WTC11 (cell line): ENCODE results near the gene CHFR. TPM values are rescaled to one million over a fixed set of nuclear protein-coding genes. Genes with fewer than 3 reads are reported as not detected.

Source experiments
- total RNA-seq: library from RNA; stranded (reverse); gene quantifications from 3 replicates; pipeline ENCODE4 v1.2.3, GENCODE V29; 2021

CHFR gene
- total RNA-seq, 1 experiment from 2014 or later: 58.7 TPM

Other genes starting within 250 kb of the CHFR start
- 120 to 144 TPM (median 126 TPM) in 3 replicates for gene POLE, start 200.3 kb downstream of the CHFR start, total RNA-seq
- gene PXMP2, start 200.0 kb downstream of the CHFR start, total RNA-seq: 12.0 to 13.2 TPM (median 12.6 TPM) in 3 replicates
- 76.8 to 89.7 TPM (median 81.0 TPM) in 3 replicates for gene PGAM5, start 176.8 kb downstream of the CHFR start, total RNA-seq
- 50.3 to 63.8 TPM (median 50.6 TPM) in 3 replicates for gene ANKLE2, start 125.8 kb downstream of the CHFR start, total RNA-seq
- gene GOLGA3, start 58.7 kb downstream of the CHFR start, total RNA-seq: 36.8 to 47.8 TPM (median 39.6 TPM) in 3 replicates
- 15.7 to 21.1 TPM (median 18.3 TPM) in 3 replicates for gene ZNF605, start 68.7 kb upstream of the CHFR start, total RNA-seq
- 11.9 to 14.6 TPM (median 13.5 TPM) in 3 replicates for gene ZNF26, start 98.8 kb upstream of the CHFR start, total RNA-seq
- 26.3 to 28.8 TPM (median 28.3 TPM) in 3 replicates for gene ZNF84, start 149.9 kb upstream of the CHFR start, total RNA-seq
- gene ZNF140, start 193.3 kb upstream of the CHFR start, total RNA-seq: 10.3 to 13.8 TPM (median 12.8 TPM) in 3 replicates
- gene ZNF891, start 242.7 kb upstream of the CHFR start, total RNA-seq: 3.4 to 3.8 TPM (median 3.4 TPM) in 3 replicates
- 10.1 to 11.7 TPM (median 10.5 TPM) in 3 replicates for gene ZNF10, start 243.0 kb upstream of the CHFR start, total RNA-seq